ENCODE measurements around the gene FBXO7.

Gene FBXO7

GRCh38 chr22:32478994-32479393, 4.4 kb downstream of the FBXO7 start:
- Histone ChIP-seq H3K27me3 (ENCODE audit: insufficient read depth, low read depth) (no peaks in the 10 kb centered on the region), H3K9ac (no peak overlapping the region), H3K4me3 (IDR thresholded peaks at IDR 0.05; ENCODE audit: insufficient read depth, low read depth, low read length) (no peak overlapping the region), H2AFZ (ENCODE audit: low read depth) (no peak overlapping the region), H4K20me1 (ENCODE audit: insufficient read depth) (peaks cover 11% of the 10 kb centered on the region; the same call in 1 of the 2 replicates), H3K4me2 (no peak overlapping the region), H3K36me3 (ENCODE audit: insufficient read depth) (peaks cover 1% of the 10 kb centered on the region; the same call in 1 of the 2 replicates), H3K27ac (no peak overlapping the region), H3K79me2 (ENCODE audit: insufficient read depth, low read depth) (peaks cover 89% of the 10 kb centered on the region), H3K4me1 (ENCODE audit: low read depth, poor library complexity, severe bottlenecking) (peaks cover 27% of the 10 kb centered on the region)
- no peak for TF ChIP-seq CTCF (conservative IDR thresholded peaks at IDR 0.05; ENCODE audit: low read depth, low read length)

GRCh38 chr22:32480238-32480637, 5.6 kb downstream of the FBXO7 start:
- no peak overlapping the region for H3K4me3 ChIP-seq (IDR thresholded peaks at IDR 0.05; ENCODE audit: insufficient read depth, low read depth, low read length)
- peaks cover 27% of the 10 kb centered on the region for H3K4me1 ChIP-seq (ENCODE audit: low read depth, poor library complexity, severe bottlenecking)
- H3K9ac ChIP-seq = no peak overlapping the region
- H3K79me2 ChIP-seq (ENCODE audit: insufficient read depth, low read depth) = peaks cover 94% of the 10 kb centered on the region
- no peak overlapping the region for H3K4me2 ChIP-seq
- H3K27ac ChIP-seq = no peak overlapping the region
- no peaks in the 10 kb centered on the region for H3K27me3 ChIP-seq (ENCODE audit: insufficient read depth, low read depth)
- no peak for TF ChIP-seq CTCF (conservative IDR thresholded peaks at IDR 0.05; ENCODE audit: low read depth, low read length)
- peaks cover 11% of the 10 kb centered on the region; the same call in 1 of the 2 replicates for H4K20me1 ChIP-seq (ENCODE audit: insufficient read depth)
- no peak overlapping the region for H2AFZ ChIP-seq (ENCODE audit: low read depth)
- H3K36me3 ChIP-seq (ENCODE audit: insufficient read depth) = peaks cover 10% of the 10 kb centered on the region; the same call in 1 of the 2 replicates

- Histone ChIP-seq H3K79me2 (ENCODE audit: insufficient read depth, low read depth) (peaks cover 69% of the 10 kb centered on the region), H3K27me3 (ENCODE audit: insufficient read depth, low read depth) (no peaks in the 10 kb centered on the region), H3K4me3 (IDR thresholded peaks at IDR 0.05; ENCODE audit: insufficient read depth, low read depth, low read length) (no peak overlapping the region), H2AFZ (ENCODE audit: low read depth) (no peak overlapping the region), H3K9ac (no peak overlapping the region), H4K20me1 (ENCODE audit: insufficient read depth) (0 out of 2 replicates have a peak, but pooled peaks cover 5% of the 10 kb centered on the region), H3K4me2 (no peak overlapping the region), H3K27ac (no peak overlapping the region), H3K4me1 (ENCODE audit: low read depth, poor library complexity, severe bottlenecking) (peaks cover 15% of the 10 kb centered on the region), H3K36me3 (ENCODE audit: insufficient read depth) (peaks cover 10% of the 10 kb centered on the region; the same call in 1 of the 2 replicates)
- no peak for TF ChIP-seq CTCF (conservative IDR thresholded peaks at IDR 0.05; ENCODE audit: low read depth, low read length)
Measured at GRCh38 chr22:32482708-32483107, 8.1 kb downstream of the FBXO7 start.

- Histone ChIP-seq H3K79me2 (ENCODE audit: insufficient read depth, low read depth) (peaks cover 28% of the 10 kb centered on the region; the same call in 1 of the 2 replicates), H3K9ac (no peak overlapping the region), H4K20me1 (ENCODE audit: insufficient read depth) (no peaks in the 10 kb centered on the region), H3K27me3 (ENCODE audit: insufficient read depth, low read depth) (no peaks in the 10 kb centered on the region), H2AFZ (ENCODE audit: low read depth) (no peak overlapping the region), H3K27ac (no peak overlapping the region), H3K4me2 (no peak overlapping the region), H3K4me1 (ENCODE audit: low read depth, poor library complexity, severe bottlenecking) (no peaks in the 10 kb centered on the region), H3K4me3 (IDR thresholded peaks at IDR 0.05; ENCODE audit: insufficient read depth, low read depth, low read length) (no peak overlapping the region), H3K36me3 (ENCODE audit: insufficient read depth) (peaks cover 15% of the 10 kb centered on the region; the same call in 1 of the 2 replicates)
- TF ChIP-seq CTCF (conservative IDR thresholded peaks at IDR 0.05; ENCODE audit: low read depth, low read length) = no peak
Measured at GRCh38 chr22:32486656-32487390, 12.2 kb downstream of the FBXO7 start.
